HepG2 (cell line): ENCODE data around the gene SOBP. TPM values are rescaled to one million over a fixed set of nuclear protein-coding genes. Genes with fewer than 3 reads are reported as not detected.

ENCODE experiments used
- ATAC-seq: fragments of 200-7000 bp; cut with Tn5 transposase; 3 replicates; pipeline ENCODE4 v1.9.1; 2020; ENCODE audit warnings: mild to moderate bottlenecking, moderate library complexity
- BruUV-seq: library from RNA; stranded (reverse); fragments of 400-500 nt; replicated peaks from 2 replicates; lab custom pipeline; 2021; lab: Mats Ljungman, UMichigan
- CTCF ChIA-PET: fragments of 300-600 bp; formaldehyde crosslinking; extraction: SDS; loops from one replicate; lab custom pipeline; 2021; ENCODE audit warnings: low total read pairs, inconsistent platforms, low intra/inter-chr PET ratio; lab: Yijun Ruan, JAX
- POLR2A ChIA-PET: fragments of 350-600 bp; sonication (Branson Sonifier 250); formaldehyde crosslinking; loops from one replicate; lab custom pipeline; 2020; ENCODE audit warnings: antibody characterized with exemption, inconsistent platforms; lab: Yijun Ruan, JAX
- DNase-seq: peaks from one replicate; pipeline ENCODE4 v3.0.0-alpha.2; 2015; ENCODE audit warnings: low spot score
- FAIRE-seq: peaks from 3 replicates; lab custom pipeline; 2011; peaks lifted over from hg19 to GRCh38; lab: Jason Lieb, UNC
- H2AFZ ChIP-seq: one replicate; pipeline ENCODE4 v1.6.1; 2011; ENCODE audit warnings: low read length, inconsistent platforms
- H3K27ac ChIP-seq: fragments of 300-600 bp; 3 replicates; pipeline ENCODE4 v1.8.0; 2011; ENCODE audit warnings: mixed run types, mild to moderate bottlenecking, mixed read lengths, low read length, inconsistent platforms; ENCODE audit not compliant: insufficient read depth; ENCODE audit errors: extremely low read length
- H3K27me3 ChIP-seq, 2 experiments: fragments of 200-600 bp in 1 of 2; 2 replicates in 1 of 2; 3 replicates in 1 of 2; pipeline versions ENCODE4 v1.6.0 to v1.8.0; 2011; ENCODE audit warnings: low read length in 2 of 2, mild to moderate bottlenecking in 2 of 2, moderate library complexity in 2 of 2, inconsistent platforms in 1 of 2; ENCODE audit not compliant: insufficient read depth in 2 of 2, control insufficient read depth in 1 of 2
- H3K36me3 ChIP-seq, 2 experiments: fragments of 200-600 bp in 1 of 2; replicated peaks in 1 of 2; 2 replicates in 1 of 2; 3 replicates in 1 of 2; pipeline versions ENCODE4 v1.5.1 to v1.8.0; 2011; ENCODE audit warnings: low read length in 2 of 2, inconsistent platforms in 1 of 2; ENCODE audit not compliant: insufficient read depth in 2 of 2, control insufficient read depth in 1 of 2
- H3K4me1 ChIP-seq: 2 replicates; pipeline ENCODE4 v1.5.1; 2012; ENCODE audit warnings: low read length, inconsistent platforms; ENCODE audit not compliant: insufficient read depth
- H3K4me2 ChIP-seq: 2 replicates; pipeline ENCODE4 v1.6.0; 2011; ENCODE audit warnings: low read depth, low read length, inconsistent platforms
- H3K4me3 ChIP-seq, 3 experiments: fragments of 200-600 bp in 1 of 3; sonication (generic), shearing (Covaris generic) in 1 of 3; replicated peaks in 1 of 3; 2 replicates each; pipeline ENCODE4 v1.5.1; 2011 to 2016; ENCODE audit warnings: low read length in 3 of 3, inconsistent platforms in 2 of 3, low read depth in 2 of 3, mild to moderate bottlenecking in 2 of 3, control low read depth in 1 of 3, mixed read lengths in 1 of 3; ENCODE audit not compliant: insufficient read depth in 1 of 3
- H3K79me2 ChIP-seq: one replicate; pipeline ENCODE4 v1.6.1; 2011; ENCODE audit warnings: low read length, inconsistent platforms; ENCODE audit not compliant: insufficient read depth
- H3K9ac ChIP-seq: 2 replicates; pipeline ENCODE4 v1.6.0; 2011; ENCODE audit warnings: mild to moderate bottlenecking, low read depth, low read length, inconsistent platforms; ENCODE audit not compliant: insufficient read depth
- H3K9me3 ChIP-seq: 2 replicates; pipeline ENCODE4 v1.5.1; 2012; ENCODE audit warnings: mild to moderate bottlenecking, low read length
- H4K20me1 ChIP-seq: 2 replicates; pipeline ENCODE4 v1.6.0; 2011; ENCODE audit warnings: inconsistent platforms, mild to moderate bottlenecking, low read length, moderate library complexity; ENCODE audit not compliant: insufficient read depth
- CENPX ChIP-seq: sonication (generic); formaldehyde crosslinking; IDR thresholded peaks from 2 replicates; pipeline ENCODE4 v1.9.0; 2021; ENCODE audit warnings: mild to moderate bottlenecking, missing genetic modification reagents, moderate library complexity
- CREM ChIP-seq, 2 experiments: sonication (generic) in 1 of 2; formaldehyde crosslinking in 1 of 2; IDR thresholded peaks; 2 replicates each; pipeline versions ENCODE4 v1.4.0 to v1.6.1; 2016 to 2020; ENCODE audit warnings: antibody characterized with exemption in 1 of 2, mild to moderate bottlenecking in 1 of 2, missing genetic modification reagents in 1 of 2
- HNRNPL ChIP-seq: fragments of 200-400 bp; formaldehyde crosslinking; IDR thresholded peaks from 2 replicates; pipeline ENCODE4 v1.6.1; 2017; ENCODE audit warnings: mild to moderate bottlenecking, low read depth, low read length
- PTBP1 ChIP-seq: fragments of 200-400 bp; formaldehyde crosslinking; IDR thresholded peaks from 2 replicates; pipeline ENCODE4 v1.6.1; 2018; ENCODE audit warnings: low read length, low read depth; ENCODE audit not compliant: poor library complexity, severe bottlenecking
- ZBTB2 ChIP-seq: sonication (generic); formaldehyde crosslinking; IDR thresholded peaks from 2 replicates; pipeline ENCODE4 v1.8.0; 2022; ENCODE audit warnings: low read depth, missing genetic modification reagents
- WGBS: methylation state at CpG from one replicate; pipeline ENCODE4 v1.1.6; 2017; ENCODE audit warnings: low lambda C conversion rate; 5-methylcytosine and 5-hydroxymethylcytosine counted together
- in situ Hi-C: cut with HindIII; loops from 2 replicates; pipeline ENCODE4 v1.10.0; 2017; ENCODE audit warnings: low pct_unique_long_range_greater_than_20kb; ENCODE audit not compliant: extremely low pct_ligation_motif_present
- intact Hi-C: fragments of 100-400 bp; cut with micrococcal nuclease; formaldehyde crosslinking; loops from one replicate; pipeline ENCODE4 v1.10.0; 2022; ENCODE audit not compliant: unreplicated experiment
- polyA plus RNA-seq, 8 experiments: library from polyadenylated mRNA; depleted of rRNA in 3 of 8; stranded (reverse) in 7 of 8; unstranded in 1 of 8; fragments of >200 nt; fragmentation: Illumina TruSeq in 4 of 8; extraction: Trizol in 4 of 8; gene quantifications; 2 replicates each; pipeline versions ENCODE4 v1.2.1 to v1.2.3, GENCODE V29; 2011 to 2016; ENCODE audit warnings: low read depth in 4 of 8, missing spikeins in 1 of 8, mixed read lengths in 1 of 8; ENCODE audit not compliant: insufficient read depth in 1 of 8
- total RNA-seq, 5 experiments: library from RNA; depleted of rRNA; stranded (reverse); fragments of >200 nt; fragmentation: Illumina TruSeq; extraction: Trizol; gene quantifications; 2 replicates each; pipeline ENCODE4 v1.2.3, GENCODE V29; 2016; ENCODE audit warnings: low read depth in 1 of 5
- TF ChIP-seq, protein P1 (sequence below): sonication (generic); formaldehyde crosslinking; IDR thresholded peaks from 2 replicates; pipeline ENCODE4 v1.4.0; 2020; ENCODE audit warnings: low read depth, mild to moderate bottlenecking, missing genetic modification reagents

Gene SOBP
- total and polyA plus RNA-seq, 2 of the 13 experiments (the other 11 are each of a cell fraction or from before 2014, with no cell fraction given): 1.5 to 6.9 TPM

GRCh38 chr6:107684996-107685395 is 195.1 kb downstream of the SOBP start (continued):
- TF ChIP-seq, protein P1, sequence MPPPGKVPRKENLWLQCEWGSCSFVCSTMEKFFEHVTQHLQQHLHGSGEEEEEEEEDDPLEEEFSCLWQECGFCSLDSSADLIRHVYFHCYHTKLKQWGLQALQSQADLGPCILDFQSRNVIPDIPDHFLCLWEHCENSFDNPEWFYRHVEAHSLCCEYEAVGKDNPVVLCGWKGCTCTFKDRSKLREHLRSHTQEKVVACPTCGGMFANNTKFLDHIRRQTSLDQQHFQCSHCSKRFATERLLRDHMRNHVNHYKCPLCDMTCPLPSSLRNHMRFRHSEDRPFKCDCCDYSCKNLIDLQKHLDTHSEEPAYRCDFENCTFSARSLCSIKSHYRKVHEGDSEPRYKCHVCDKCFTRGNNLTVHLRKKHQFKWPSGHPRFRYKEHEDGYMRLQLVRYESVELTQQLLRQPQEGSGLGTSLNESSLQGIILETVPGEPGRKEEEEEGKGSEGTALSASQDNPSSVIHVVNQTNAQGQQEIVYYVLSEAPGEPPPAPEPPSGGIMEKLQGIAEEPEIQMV (CRISPR knock-in tag): no peak

GRCh38 chr6:107689190-107689589 is 199.3 kb downstream of the SOBP start:
- ChIA-PET CTCF (no interaction called here), POLR2A (no interaction called here)
- Histone ChIP-seq H3K9me3 (no peaks in the 10 kb centered on the region; the same call in 1 of the 2 replicates), H3K4me3 (no peak overlapping the region), H2AFZ (no peak overlapping the region), H3K4me2 (no peak overlapping the region), H3K79me2 (no peaks in the 10 kb centered on the region), H3K9ac (no peak overlapping the region), H3K4me1 (no peaks in the 10 kb centered on the region), H3K27ac (no peak overlapping the region), H3K36me3 (no peaks in the 10 kb centered on the region), H4K20me1 (no peaks in the 10 kb centered on the region), H3K27me3 (peaks cover 0 to 16% of the 10 kb centered on the region in 2 experiments)
- intact Hi-C loops (no loop called here), in situ Hi-C loops (no loop called here)
- no peak for ATAC-seq
- WGBS: 26% methylated on average over 3 of the region's 3 CpGs
- no peak for DNase-seq
- no TSS peak for BruUV-seq
- TF ChIP-seq CREM (IDR thresholded peaks at IDR 0.05) (no peak), CREM (CRISPR knock-in tag; IDR thresholded peaks at IDR 0.05) (no peak), ZBTB2 (CRISPR knock-in tag) (no peak), HNRNPL (no peak), CENPX (CRISPR knock-in tag) (no peak), PTBP1 (no peak)
- FAIRE-seq: no peak
